Type B pancreatic cell (in vitro differentiated cells): ENCODE results near the gene C1GALT1C1. TPM values are rescaled to one million over a fixed set of nuclear protein-coding genes. Genes with fewer than 3 reads are reported as not detected.
A peak's percentile ranks its signal among the peaks of the same experiment; 100 is the strongest.
"Not testable (repeated sequence)": the region's sequence is repeated elsewhere in the genome, so short reads cannot be mapped to it uniquely, and the experiment has no call there.

Experiments used
- DNase-seq: peaks from one replicate; pipeline ENCODE4 v3.0.0; 2021; ENCODE audit warnings: mixed read lengths; ENCODE audit not compliant: unreplicated experiment; ENCODE audit errors: extremely low spot score
- H3K27ac Mint-ChIP-seq: 2 replicates; pipeline ENCODE4 v1.8.0; 2021; ENCODE audit warnings: mild to moderate bottlenecking, mixed read lengths
- H3K27me3 Mint-ChIP-seq: 2 replicates; pipeline ENCODE4 v1.8.0; 2021; ENCODE audit warnings: mixed read lengths
- H3K36me3 Mint-ChIP-seq: 2 replicates; pipeline ENCODE4 v1.8.0; 2021; ENCODE audit warnings: mixed read lengths
- H3K4me1 Mint-ChIP-seq: one replicate; pipeline ENCODE4 v1.8.0; 2021; ENCODE audit warnings: mixed read lengths; ENCODE audit not compliant: unreplicated experiment
- H3K4me3 Mint-ChIP-seq: 2 replicates; pipeline ENCODE4 v1.8.0; 2021; ENCODE audit warnings: mild to moderate bottlenecking, mixed read lengths
- H3K9me3 Mint-ChIP-seq: 2 replicates; pipeline ENCODE4 v1.8.0; 2021; ENCODE audit warnings: mixed read lengths
- CTCF ChIP-seq: fragments of 200-600 bp; sonication (generic); conservative IDR thresholded peaks from 2 replicates; pipeline ENCODE4 v1.5.0; 2021; ENCODE audit warnings: antibody characterized with exemption, mild to moderate bottlenecking
- total RNA-seq: library from RNA; stranded (reverse); gene quantifications from 2 replicates; pipeline ENCODE4 v1.2.1, GENCODE V29; 2021; ENCODE audit warnings: low replicate concordance

The C1GALT1C1 gene
- total RNA-seq, 1 donor from 2014 or later = 18.0 TPM

- Mint-ChIP-seq H3K36me3 (no peaks in the 10 kb centered on the region), H3K4me3 (no peak overlapping the region), H3K9me3 (no peaks in the 10 kb centered on the region), H3K27ac (no peak overlapping the region), H3K4me1 (no peaks in the 10 kb centered on the region), H3K27me3 (no peaks in the 10 kb centered on the region)
- no peak for TF ChIP-seq CTCF
- DNase-seq = no peak
Measured at GRCh38 chrX:120668357-120668756, 38.5 kb upstream of the C1GALT1C1 start.

GRCh38 chrX:120664535-120664934 is 34.7 kb upstream of the C1GALT1C1 start:
- not testable (repeated sequence) for H3K4me1 Mint-ChIP-seq, H3K27me3 Mint-ChIP-seq, H3K36me3 Mint-ChIP-seq, DNase-seq, H3K27ac Mint-ChIP-seq, H3K4me3 Mint-ChIP-seq, H3K9me3 Mint-ChIP-seq

- Mint-ChIP-seq H3K4me3 (no peak overlapping the region), H3K27ac (no peak overlapping the region), H3K27me3 (no peaks in the 10 kb centered on the region), H3K9me3 (no peaks in the 10 kb centered on the region), H3K36me3 (no peaks in the 10 kb centered on the region), H3K4me1 (no peaks in the 10 kb centered on the region)
- TF ChIP-seq CTCF = peak; percentile 46
- no peak for DNase-seq
Measured at GRCh38 chrX:120664081-120664480, 34.2 kb upstream of the C1GALT1C1 start.

GRCh38 chrX:120662662-120663061 is 32.8 kb upstream of the C1GALT1C1 start:
- Mint-ChIP-seq H3K27me3 (no peaks in the 10 kb centered on the region), H3K4me1 (no peaks in the 10 kb centered on the region), H3K27ac (no peak overlapping the region), H3K36me3 (no peaks in the 10 kb centered on the region), H3K4me3 (no peak overlapping the region), H3K9me3 (no peaks in the 10 kb centered on the region)
- DNase-seq = no peak
- no peak for TF ChIP-seq CTCF

- H3K4me3 Mint-ChIP-seq = no peak overlapping the region
- TF ChIP-seq CTCF = no peak
- DNase-seq = no peak
- no peaks in the 10 kb centered on the region for H3K4me1 Mint-ChIP-seq
- H3K27ac Mint-ChIP-seq = no peak overlapping the region
- no peaks in the 10 kb centered on the region for H3K9me3 Mint-ChIP-seq
- no peaks in the 10 kb centered on the region for H3K27me3 Mint-ChIP-seq
- H3K36me3 Mint-ChIP-seq = no peaks in the 10 kb centered on the region
Measured at GRCh38 chrX:120660637-120661036, 30.8 kb upstream of the C1GALT1C1 start.

- TF ChIP-seq CTCF = no peak
- Mint-ChIP-seq H3K27me3 (no peaks in the 10 kb centered on the region), H3K36me3 (no peaks in the 10 kb centered on the region)
Measured at GRCh38 chrX:120653000-120653399, 23.1 kb upstream of the C1GALT1C1 start.

GRCh38 chrX:120652256-120652655 is 22.4 kb upstream of the C1GALT1C1 start:
- H3K36me3 Mint-ChIP-seq, H3K4me1 Mint-ChIP-seq, H3K9me3 Mint-ChIP-seq: not testable (repeated sequence)

More at GRCh38 chrX:120653000-120653399, 23.1 kb upstream of the C1GALT1C1 start:
- no peak overlapping the region for H3K4me3 Mint-ChIP-seq
- H3K27ac Mint-ChIP-seq = no peak overlapping the region
- DNase-seq = no peak
- no peaks in the 10 kb centered on the region for H3K4me1 Mint-ChIP-seq
- no peaks in the 10 kb centered on the region for H3K9me3 Mint-ChIP-seq

More at GRCh38 chrX:120652256-120652655, 22.4 kb upstream of the C1GALT1C1 start:
- not testable (repeated sequence) for DNase-seq, H3K27ac Mint-ChIP-seq, H3K4me3 Mint-ChIP-seq, H3K27me3 Mint-ChIP-seq
